ENCODE results near the gene ATP5MC2. TPM values are rescaled to one million over a fixed set of nuclear protein-coding genes. Genes with fewer than 3 reads are reported as not detected.

The ATP5MC2 gene
- total and polyA plus RNA-seq, 10 of the 15 experiments (the other 5 are each of a cell fraction or from before 2014, with no cell fraction given), result 379 to 1,090 (median 525) TPM

DNA sequence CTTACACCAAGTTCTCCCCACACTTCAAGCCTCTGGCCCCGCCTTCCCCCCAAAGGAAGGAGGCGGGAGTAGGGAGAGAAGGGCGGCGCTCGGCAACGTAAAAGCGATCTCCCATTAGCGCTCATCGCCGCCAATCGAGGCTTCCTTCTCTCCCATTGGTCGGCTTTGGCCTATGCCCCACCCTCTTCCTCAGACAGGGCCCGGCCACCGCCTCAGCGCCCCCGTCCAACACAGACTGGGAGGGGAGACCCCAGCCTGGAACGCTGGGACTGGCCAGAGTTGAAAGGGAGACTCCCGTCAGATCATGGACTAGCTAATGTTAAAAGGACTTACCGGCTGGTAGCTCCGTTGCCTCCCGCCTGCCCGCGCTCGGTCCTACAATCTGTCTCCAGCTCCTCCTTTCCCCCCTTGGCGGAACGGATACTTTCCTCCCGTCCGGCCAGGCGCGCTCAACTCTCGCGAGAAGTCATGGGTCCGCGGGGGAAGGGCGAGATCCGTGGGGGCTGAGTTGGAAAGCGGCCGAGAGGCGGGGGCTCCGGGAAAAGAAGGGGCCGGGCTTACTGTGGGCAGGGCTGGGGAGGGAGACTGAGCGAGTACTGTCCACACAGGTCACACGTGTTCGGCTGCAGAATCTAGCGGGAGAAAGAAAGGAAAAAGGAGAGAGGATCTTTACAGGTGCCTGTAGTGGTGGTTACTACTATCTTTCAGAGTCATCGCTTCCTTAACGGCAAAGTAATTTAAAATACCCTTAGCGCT is 49.8 kb downstream of the ATP5MC2 start, which contains the start of gene ATF7 (continued):
- TF ChIP-seq SIN3A (IDR thresholded peaks at IDR 0.05; ENCODE audit: low read depth, low read length) (peak; percentile 88; the same call in 1 of the 2 replicates), RFX5 (IDR thresholded peaks at IDR 0.05; ENCODE audit: low read depth, low read length) (no peak), POLR2AphosphoS5 (IDR thresholded peaks at IDR 0.05; ENCODE audit: low read length) (peak; percentile 46; the same call in 1 of the 2 replicates), CBX5 (IDR thresholded peaks at IDR 0.05; ENCODE audit: low read depth) (no peak), ESRRA (IDR thresholded peaks at IDR 0.05; ENCODE audit: low read length) (no peak; the same call in 1 of the 2 replicates), ZNF217 (IDR thresholded peaks at IDR 0.05) (no peak), IKZF2 (IDR thresholded peaks at IDR 0.05) (peak; percentile 22 to 42), SREBF1 (IDR thresholded peaks at IDR 0.05; ENCODE audit: low read length) (peak; percentile 99), PAX5 (IDR thresholded peaks at IDR 0.05; ENCODE audit: borderline replicate concordance, low read depth, low read length) (0 out of 2 replicates have a peak, but pooled peaks have one; percentile 48), STAT3 (IDR thresholded peaks at IDR 0.05; ENCODE audit: low read depth, low read length) (no peak), FOXM1 (IDR thresholded peaks at IDR 0.05; ENCODE audit: low read depth, low read length) (peak; percentile 71; the same call in 1 of the 2 replicates), CHD2 (IDR thresholded peaks at IDR 0.05; ENCODE audit: borderline replicate concordance, low read depth, low read length) (peak; percentile 99), ZZZ3 (IDR thresholded peaks at IDR 0.05; ENCODE audit: control insufficient read depth, insufficient read length, low read depth) (no peak), CTCF (IDR thresholded peaks at IDR 0.05 in 2 of 3, conservative IDR thresholded peaks at IDR 0.05 in 1 of 3; ENCODE audit: control insufficient read depth in 2 of 3, extremely low read depth in 1 of 3, insufficient read depth in 1 of 3, low read depth in 3 of 3, low read length in 3 of 3) (no peak), FOXK2 (IDR thresholded peaks at IDR 0.05) (peak; percentile 100), ASH2L (IDR thresholded peaks at IDR 0.05; ENCODE audit: borderline replicate concordance, low read depth) (no peak), PRDM15 (CRISPR knock-in tag; IDR thresholded peaks at IDR 0.05) (no peak), NR2F1 (conservative IDR thresholded peaks at IDR 0.05) (0 out of 2 replicates have a peak, but pooled peaks have one; percentile 21), HDAC2 (IDR thresholded peaks at IDR 0.05) (no peak), TCF7 (IDR thresholded peaks at IDR 0.05; ENCODE audit: borderline replicate concordance) (no peak), RBBP5 (conservative IDR thresholded peaks at IDR 0.05) (no peak)
- TF ChIP-seq, protein P1, sequence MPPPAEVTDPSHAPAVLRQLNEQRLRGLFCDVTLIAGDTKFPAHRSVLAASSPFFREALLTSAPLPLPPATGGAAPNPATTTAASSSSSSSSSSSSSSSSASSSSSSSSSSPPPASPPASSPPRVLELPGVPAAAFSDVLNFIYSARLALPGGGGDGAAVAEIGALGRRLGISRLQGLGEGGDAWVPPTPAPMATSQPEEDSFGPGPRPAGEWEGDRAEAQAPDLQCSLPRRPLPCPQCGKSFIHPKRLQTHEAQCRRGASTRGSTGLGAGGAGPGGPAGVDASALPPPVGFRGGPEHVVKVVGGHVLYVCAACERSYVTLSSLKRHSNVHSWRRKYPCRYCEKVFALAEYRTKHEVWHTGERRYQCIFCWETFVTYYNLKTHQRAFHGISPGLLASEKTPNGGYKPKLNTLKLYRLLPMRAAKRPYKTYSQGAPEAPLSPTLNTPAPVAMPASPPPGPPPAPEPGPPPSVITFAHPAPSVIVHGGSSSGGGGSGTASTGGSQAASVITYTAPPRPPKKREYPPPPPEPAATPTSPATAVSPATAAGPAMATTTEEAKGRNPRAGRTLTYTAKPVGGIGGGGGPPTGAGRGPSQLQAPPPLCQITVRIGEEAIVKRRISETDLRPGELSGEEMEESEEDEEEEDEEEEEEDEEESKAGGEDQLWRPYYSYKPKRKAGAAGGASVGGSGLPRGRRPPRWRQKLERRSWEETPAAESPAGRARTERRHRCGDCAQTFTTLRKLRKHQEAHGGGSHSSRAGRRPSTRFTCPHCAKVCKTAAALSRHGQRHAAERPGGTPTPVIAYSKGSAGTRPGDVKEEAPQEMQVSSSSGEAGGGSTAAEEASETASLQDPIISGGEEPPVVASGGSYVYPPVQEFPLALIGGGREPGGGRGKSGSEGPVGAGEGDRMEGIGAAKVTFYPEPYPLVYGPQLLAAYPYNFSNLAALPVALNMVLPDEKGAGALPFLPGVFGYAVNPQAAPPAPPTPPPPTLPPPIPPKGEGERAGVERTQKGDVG (CRISPR knock-in tag; IDR thresholded peaks at IDR 0.05), result no peak
